PFSK-1 (cell line): ENCODE data around the gene ACTL9.

Experiments used
- FOXP2 ChIP-seq: optimal IDR thresholded peaks from 2 replicates; pipeline ENCODE3; 2011; ENCODE audit warnings: borderline replicate concordance, control low read depth, inconsistent platforms; ENCODE audit not compliant: insufficient read depth; ENCODE audit errors: extremely low read length, extremely low read depth
- POLR2AphosphoS5 ChIP-seq: IDR thresholded peaks from 2 replicates; pipeline ENCODE4 v1.6.1; 2012; ENCODE audit warnings: low read depth, mild to moderate bottlenecking, control low read depth, low read length, moderate library complexity
- SIN3A ChIP-seq: IDR thresholded peaks from 2 replicates; pipeline ENCODE4 v1.6.1; 2012; ENCODE audit warnings: mild to moderate bottlenecking, low read length, moderate library complexity, borderline replicate concordance; ENCODE audit not compliant: insufficient read depth
- TAF1 ChIP-seq: IDR thresholded peaks from 2 replicates; pipeline ENCODE4 v1.6.1; 2012; ENCODE audit warnings: low read length, control low read depth, borderline replicate concordance; ENCODE audit not compliant: insufficient read depth
- TF ChIP-seq, protein P1 (sequence below), 2 experiments: IDR thresholded peaks; 2 replicates each; pipeline versions ENCODE4 v1.6.1 to v1.8.0; 2011 to 2012; ENCODE audit warnings: low read depth in 2 of 2, low read length in 2 of 2, control low read depth in 1 of 2, inconsistent platforms in 1 of 2, mild to moderate bottlenecking in 1 of 2, moderate library complexity in 1 of 2; ENCODE audit not compliant: insufficient read depth in 1 of 2

Gene ACTL9

GRCh38 chr19:8722032-8722431 is 23.4 kb upstream of the ACTL9 start:
- TF ChIP-seq FOXP2 (no peak), POLR2AphosphoS5 (no peak), SIN3A (no peak), TAF1 (no peak)
- TF ChIP-seq, protein P1, sequence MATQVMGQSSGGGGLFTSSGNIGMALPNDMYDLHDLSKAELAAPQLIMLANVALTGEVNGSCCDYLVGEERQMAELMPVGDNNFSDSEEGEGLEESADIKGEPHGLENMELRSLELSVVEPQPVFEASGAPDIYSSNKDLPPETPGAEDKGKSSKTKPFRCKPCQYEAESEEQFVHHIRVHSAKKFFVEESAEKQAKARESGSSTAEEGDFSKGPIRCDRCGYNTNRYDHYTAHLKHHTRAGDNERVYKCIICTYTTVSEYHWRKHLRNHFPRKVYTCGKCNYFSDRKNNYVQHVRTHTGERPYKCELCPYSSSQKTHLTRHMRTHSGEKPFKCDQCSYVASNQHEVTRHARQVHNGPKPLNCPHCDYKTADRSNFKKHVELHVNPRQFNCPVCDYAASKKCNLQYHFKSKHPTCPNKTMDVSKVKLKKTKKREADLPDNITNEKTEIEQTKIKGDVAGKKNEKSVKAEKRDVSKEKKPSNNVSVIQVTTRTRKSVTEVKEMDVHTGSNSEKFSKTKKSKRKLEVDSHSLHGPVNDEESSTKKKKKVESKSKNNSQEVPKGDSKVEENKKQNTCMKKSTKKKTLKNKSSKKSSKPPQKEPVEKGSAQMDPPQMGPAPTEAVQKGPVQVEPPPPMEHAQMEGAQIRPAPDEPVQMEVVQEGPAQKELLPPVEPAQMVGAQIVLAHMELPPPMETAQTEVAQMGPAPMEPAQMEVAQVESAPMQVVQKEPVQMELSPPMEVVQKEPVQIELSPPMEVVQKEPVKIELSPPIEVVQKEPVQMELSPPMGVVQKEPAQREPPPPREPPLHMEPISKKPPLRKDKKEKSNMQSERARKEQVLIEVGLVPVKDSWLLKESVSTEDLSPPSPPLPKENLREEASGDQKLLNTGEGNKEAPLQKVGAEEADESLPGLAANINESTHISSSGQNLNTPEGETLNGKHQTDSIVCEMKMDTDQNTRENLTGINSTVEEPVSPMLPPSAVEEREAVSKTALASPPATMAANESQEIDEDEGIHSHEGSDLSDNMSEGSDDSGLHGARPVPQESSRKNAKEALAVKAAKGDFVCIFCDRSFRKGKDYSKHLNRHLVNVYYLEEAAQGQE (IDR thresholded peaks at IDR 0.05; ENCODE audit: insufficient read depth in 1 of 2, low read depth in 2 of 2, low read length in 2 of 2) = no peak

DNA sequence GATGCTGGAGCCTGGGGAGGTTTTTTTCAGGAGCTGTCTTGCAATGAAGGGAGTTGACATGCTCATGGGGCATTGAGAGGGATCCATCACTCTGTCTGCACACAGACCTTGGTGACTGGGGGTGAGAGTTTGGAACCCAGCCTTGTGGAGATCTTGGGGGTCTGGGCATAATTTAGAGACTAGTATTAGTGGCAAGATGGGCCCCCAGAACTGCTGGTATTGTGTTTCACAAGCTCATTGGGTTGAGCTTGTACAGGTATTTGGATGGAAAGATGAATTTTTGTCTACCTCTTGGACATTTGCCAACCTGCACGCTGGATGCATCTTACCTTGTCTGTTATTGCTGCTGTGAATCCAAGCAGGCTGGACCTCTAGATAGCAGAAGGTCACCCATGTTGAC is 22.7 kb upstream of the ACTL9 start, which contains the start of gene OR2Z1:
Gene OR2Z1, plus strand, starts transcription at position 301 of the 400 bp plus-strand sequence. CDS start 9,395 bp downstream, outside the sequence.
- TF ChIP-seq TAF1 (no peak), POLR2AphosphoS5 (no peak), FOXP2 (no peak), SIN3A (no peak)
- TF ChIP-seq, protein P1 (IDR thresholded peaks at IDR 0.05; ENCODE audit: insufficient read depth in 1 of 2, low read depth in 2 of 2, low read length in 2 of 2) = no peak

DNA sequence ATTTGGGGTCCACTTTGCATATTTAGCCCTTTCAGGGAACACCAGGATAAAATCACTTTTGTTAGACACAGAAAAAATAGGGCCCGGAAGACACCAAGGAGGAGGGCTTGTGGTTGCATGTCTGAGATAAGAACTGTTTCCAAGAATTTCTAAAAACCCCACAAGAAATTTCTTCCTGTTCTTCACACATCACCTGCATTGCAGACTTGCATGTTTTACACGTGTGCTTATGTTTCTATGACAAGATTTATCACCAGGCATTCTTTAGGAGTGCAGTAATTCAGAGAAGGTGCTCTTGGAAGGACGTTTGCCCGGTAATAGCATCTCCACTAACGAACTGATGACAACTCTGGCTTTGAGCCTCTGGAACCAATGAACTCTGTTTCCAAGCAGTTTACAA is 7.1 kb upstream of the ACTL9 start:
- TF ChIP-seq, protein P1 (IDR thresholded peaks at IDR 0.05; ENCODE audit: insufficient read depth in 1 of 2, low read depth in 2 of 2, low read length in 2 of 2) = no peak
- TF ChIP-seq FOXP2 = no peak

- TF ChIP-seq FOXP2 (no peak), POLR2AphosphoS5 (no peak), TAF1 (no peak), SIN3A (no peak)
- TF ChIP-seq, protein P1 (IDR thresholded peaks at IDR 0.05; ENCODE audit: insufficient read depth in 1 of 2, low read depth in 2 of 2, low read length in 2 of 2) = no peak
These were observed 4.6 kb upstream of the ACTL9 start for GRCh38 chr19:8703223-8703622.

- TF ChIP-seq FOXP2 (no peak), TAF1 (no peak), POLR2AphosphoS5 (no peak), SIN3A (no peak)
- TF ChIP-seq, protein P1 (IDR thresholded peaks at IDR 0.05; ENCODE audit: insufficient read depth in 1 of 2, low read depth in 2 of 2, low read length in 2 of 2) = no peak
These were observed 3.8 kb upstream of the ACTL9 start for GRCh38 chr19:8702350-8702749.
